HCT116 (cell line): ENCODE results near the gene RMND1.

ENCODE experiments used
- POLR2A ChIP-seq: IDR thresholded peaks from 2 replicates; pipeline ENCODE4 v1.7.0; 2011; ENCODE audit warnings: borderline replicate concordance; ENCODE audit not compliant: insufficient read depth, insufficient read length; ENCODE audit errors: extremely low read depth
- TF ChIP-seq, protein P1 (sequence below), 3 experiments: fragments of 200-600 bp in 1 of 3; sonication (generic) in 1 of 3; IDR thresholded peaks in 2 of 3; conservative IDR thresholded peaks in 1 of 3; 2 replicates each; pipeline ENCODE4 v1.5.1; 2012 to 2017; ENCODE audit warnings: low read depth in 2 of 3, low read length in 2 of 3, antibody characterized with exemption in 1 of 3, borderline replicate concordance in 1 of 3, control low read depth in 1 of 3, mild to moderate bottlenecking in 1 of 3, mixed read lengths in 1 of 3, mixed run types in 1 of 3, moderate library complexity in 1 of 3; ENCODE audit not compliant: insufficient read depth in 1 of 3

DNA sequence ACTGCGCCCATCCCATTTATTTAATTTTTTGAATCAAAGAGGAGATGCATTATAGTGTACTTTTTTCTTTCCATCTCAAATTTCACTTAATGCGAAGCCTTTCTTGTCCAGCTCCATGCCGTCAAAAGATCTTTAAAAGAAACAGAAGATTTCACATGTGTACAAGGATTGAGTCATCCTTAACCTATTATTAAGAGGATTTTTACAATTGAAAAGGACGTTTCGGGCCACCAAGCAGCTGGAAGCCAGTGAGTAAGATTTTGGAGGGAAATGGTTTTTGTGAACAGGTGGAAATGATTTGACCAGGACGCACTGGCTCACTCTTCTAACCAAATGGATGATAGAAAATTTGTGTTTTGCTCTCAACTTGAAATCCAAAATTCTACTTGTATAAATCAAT is 26.7 kb upstream of the RMND1 start:
- TF ChIP-seq, protein P1, sequence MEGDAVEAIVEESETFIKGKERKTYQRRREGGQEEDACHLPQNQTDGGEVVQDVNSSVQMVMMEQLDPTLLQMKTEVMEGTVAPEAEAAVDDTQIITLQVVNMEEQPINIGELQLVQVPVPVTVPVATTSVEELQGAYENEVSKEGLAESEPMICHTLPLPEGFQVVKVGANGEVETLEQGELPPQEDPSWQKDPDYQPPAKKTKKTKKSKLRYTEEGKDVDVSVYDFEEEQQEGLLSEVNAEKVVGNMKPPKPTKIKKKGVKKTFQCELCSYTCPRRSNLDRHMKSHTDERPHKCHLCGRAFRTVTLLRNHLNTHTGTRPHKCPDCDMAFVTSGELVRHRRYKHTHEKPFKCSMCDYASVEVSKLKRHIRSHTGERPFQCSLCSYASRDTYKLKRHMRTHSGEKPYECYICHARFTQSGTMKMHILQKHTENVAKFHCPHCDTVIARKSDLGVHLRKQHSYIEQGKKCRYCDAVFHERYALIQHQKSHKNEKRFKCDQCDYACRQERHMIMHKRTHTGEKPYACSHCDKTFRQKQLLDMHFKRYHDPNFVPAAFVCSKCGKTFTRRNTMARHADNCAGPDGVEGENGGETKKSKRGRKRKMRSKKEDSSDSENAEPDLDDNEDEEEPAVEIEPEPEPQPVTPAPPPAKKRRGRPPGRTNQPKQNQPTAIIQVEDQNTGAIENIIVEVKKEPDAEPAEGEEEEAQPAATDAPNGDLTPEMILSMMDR (IDR thresholded peaks at IDR 0.05 in 2 of 3, conservative IDR thresholded peaks at IDR 0.05 in 1 of 3; ENCODE audit: borderline replicate concordance in 1 of 3, insufficient read depth in 1 of 3, low read depth in 2 of 3, low read length in 2 of 3) = no peak
- TF ChIP-seq POLR2A = no peak
